Activated CD4-positive, alpha-beta T cell treated with anti-CD3 and anti-CD28 coated beads, Interleukin-2, amount 50 U/mL, for 48 hours (primary cell): Measurements from ENCODE around the gene ARRDC4.

Experiments
- DNase-seq, 2 experiments: peaks; one replicate each; pipeline ENCODE4 v3.0.0-alpha.2; 2020

Gene ARRDC4

GRCh38 chr15:98000249-98001203, 40.0 kb downstream of the ARRDC4 start:
- no peak for DNase-seq

GRCh38 chr15:98001663-98002194, 41.2 kb downstream of the ARRDC4 start:
- no peak for DNase-seq

DNA sequence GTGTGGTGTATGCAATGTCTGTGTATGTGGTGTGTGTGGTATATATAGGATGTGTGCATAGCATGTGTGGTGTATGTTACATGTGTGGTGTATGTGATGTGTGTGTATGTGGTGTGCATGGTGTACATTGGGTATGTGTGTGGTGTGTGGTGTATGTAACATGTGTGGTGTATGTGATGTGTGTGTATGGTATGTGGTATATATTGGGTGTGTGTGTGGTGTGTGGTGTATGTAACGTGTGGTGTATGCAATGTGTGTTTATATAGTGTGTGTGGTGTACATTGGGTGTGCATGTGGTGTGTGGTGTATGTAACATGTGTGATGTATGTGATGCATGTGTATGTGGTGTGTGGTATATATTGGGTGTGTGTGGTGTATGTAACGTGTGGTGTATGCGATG, 41.9 kb downstream of the ARRDC4 start:
- no peak for DNase-seq

DNA sequence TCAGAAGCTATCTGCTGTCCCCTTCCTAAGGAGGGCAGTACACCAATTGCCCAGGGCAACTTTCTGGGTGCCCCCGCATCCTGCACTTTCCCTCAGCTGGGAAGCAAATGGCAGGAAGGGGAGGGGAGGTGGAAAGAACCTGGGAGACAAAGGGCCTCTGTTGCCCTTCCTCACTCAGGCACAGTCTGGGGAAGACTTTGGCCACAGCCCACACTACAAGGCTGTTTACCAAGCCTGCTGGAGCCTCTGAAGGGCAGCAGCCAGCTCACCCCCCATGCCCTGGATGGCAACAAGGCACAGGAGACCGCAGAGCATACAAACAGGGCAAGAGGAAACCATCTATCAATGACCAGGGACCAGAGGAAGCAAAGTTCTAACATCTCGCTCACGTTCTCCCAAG, 42.4 kb downstream of the ARRDC4 start:
- no peak for DNase-seq

DNA sequence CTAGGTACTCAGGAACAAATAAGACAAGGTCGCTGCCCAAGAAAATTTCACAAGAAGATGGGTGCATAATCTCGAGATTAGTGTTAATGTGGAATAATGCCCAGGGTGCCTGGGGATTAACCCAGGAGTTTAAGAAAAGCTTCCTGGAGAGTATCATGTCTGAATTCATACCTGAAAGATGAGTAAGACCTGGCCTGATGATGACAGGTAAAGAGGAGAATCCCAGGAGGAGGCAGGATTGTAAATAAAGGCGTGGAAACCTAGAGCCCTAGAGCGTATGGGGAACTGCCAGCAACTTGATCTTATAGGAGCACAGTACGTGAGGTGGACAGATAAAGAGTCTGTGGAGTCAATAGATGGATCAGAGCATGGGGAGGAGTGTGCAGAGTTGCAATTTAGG, 43.0 kb downstream of the ARRDC4 start:
- no peak for DNase-seq

DNA sequence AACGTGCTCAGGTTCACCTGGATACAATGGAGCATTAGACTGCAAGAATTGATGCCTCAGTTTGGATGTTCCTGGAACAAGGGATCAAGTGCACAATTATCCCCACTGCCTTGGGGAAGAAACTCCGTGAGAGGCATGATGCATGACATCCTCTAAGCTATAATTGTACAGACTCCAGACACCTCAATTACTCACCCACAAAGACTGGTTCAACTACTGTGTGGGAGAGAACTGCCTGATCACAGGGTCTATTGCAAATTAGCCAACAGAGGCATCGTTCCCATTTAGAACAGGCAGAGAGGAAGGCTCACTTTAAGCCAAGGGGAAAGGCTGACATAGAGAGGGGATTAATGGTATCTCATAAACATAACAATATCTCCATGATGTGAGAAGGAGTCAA, 43.5 kb downstream of the ARRDC4 start:
- DNase-seq: no peak

GRCh38 chr15:98005659-98006058, 45.2 kb downstream of the ARRDC4 start:
- no peak for DNase-seq

DNA sequence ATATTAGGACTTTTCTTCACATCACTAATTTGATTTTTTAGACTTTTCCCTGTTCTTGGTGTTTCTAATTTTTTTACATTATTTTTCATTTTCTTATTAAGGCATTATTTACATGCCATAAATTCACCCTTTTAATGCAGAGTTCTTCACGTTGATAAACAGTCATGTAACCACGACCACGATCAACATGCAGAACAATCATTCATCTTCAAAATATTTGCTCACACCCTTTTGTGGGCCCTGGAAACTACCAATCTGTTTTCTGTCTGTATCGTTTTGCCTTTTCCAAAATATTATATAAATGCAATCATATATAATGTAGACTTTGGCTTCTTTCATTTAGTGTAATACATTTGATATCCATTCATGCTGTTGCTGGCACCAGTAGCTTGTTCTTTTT, 48.7 kb downstream of the ARRDC4 start:
- no peak for DNase-seq

DNA sequence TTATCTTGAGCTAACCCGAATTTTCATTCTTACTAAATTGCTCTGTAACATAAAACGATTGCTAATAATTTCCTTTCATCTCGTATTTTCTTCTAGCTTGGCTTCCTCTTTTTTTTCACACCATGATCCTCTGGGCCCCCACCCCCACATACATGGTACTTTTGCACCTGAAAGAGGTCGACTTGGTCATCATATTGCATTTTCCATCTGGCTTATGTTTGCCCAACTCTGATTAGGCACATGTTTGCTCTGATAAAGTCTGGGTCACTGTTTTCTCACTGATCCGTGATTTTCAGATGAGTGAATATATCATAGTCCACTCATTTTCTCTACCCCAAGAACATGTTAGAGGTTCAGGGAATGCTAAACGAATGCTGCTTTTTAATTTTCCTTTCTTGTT, 49.5 kb downstream of the ARRDC4 start:
- DNase-seq: no peak

GRCh38 chr15:98012354-98012753, 51.9 kb downstream of the ARRDC4 start:
- no peak for DNase-seq

GRCh38 chr15:98013631-98014030, 53.1 kb downstream of the ARRDC4 start:
- DNase-seq: no peak

- DNase-seq: no peak
Measured at GRCh38 chr15:98017150-98017964, 56.9 kb downstream of the ARRDC4 start.

GRCh38 chr15:98018761-98019351, 58.4 kb downstream of the ARRDC4 start:
- DNase-seq: no peak
